GM10266 (cell line): ENCODE measurements around the gene ZNF213.

Source experiments
- DNase-seq: peaks from one replicate; pipeline ENCODE4 v3.0.0; 2012; ENCODE audit errors: extremely low spot score
- TF ChIP-seq, protein P1 (sequence below): IDR thresholded peaks from 2 replicates; pipeline ENCODE4 v1.5.1; 2012; ENCODE audit warnings: mild to moderate bottlenecking, low read depth; ENCODE audit not compliant: control insufficient read depth, insufficient read depth; ENCODE audit errors: missing control alignments

ZNF213 gene

GRCh38 chr16:3118846-3119245, 16.0 kb upstream of the ZNF213 start:
- DNase-seq, result no peak
- TF ChIP-seq, protein P1, sequence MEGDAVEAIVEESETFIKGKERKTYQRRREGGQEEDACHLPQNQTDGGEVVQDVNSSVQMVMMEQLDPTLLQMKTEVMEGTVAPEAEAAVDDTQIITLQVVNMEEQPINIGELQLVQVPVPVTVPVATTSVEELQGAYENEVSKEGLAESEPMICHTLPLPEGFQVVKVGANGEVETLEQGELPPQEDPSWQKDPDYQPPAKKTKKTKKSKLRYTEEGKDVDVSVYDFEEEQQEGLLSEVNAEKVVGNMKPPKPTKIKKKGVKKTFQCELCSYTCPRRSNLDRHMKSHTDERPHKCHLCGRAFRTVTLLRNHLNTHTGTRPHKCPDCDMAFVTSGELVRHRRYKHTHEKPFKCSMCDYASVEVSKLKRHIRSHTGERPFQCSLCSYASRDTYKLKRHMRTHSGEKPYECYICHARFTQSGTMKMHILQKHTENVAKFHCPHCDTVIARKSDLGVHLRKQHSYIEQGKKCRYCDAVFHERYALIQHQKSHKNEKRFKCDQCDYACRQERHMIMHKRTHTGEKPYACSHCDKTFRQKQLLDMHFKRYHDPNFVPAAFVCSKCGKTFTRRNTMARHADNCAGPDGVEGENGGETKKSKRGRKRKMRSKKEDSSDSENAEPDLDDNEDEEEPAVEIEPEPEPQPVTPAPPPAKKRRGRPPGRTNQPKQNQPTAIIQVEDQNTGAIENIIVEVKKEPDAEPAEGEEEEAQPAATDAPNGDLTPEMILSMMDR, result no peak

- TF ChIP-seq, protein P1, result no peak
- no peak for DNase-seq
Measured at GRCh38 chr16:3119286-3119685, 15.5 kb upstream of the ZNF213 start.

DNA sequence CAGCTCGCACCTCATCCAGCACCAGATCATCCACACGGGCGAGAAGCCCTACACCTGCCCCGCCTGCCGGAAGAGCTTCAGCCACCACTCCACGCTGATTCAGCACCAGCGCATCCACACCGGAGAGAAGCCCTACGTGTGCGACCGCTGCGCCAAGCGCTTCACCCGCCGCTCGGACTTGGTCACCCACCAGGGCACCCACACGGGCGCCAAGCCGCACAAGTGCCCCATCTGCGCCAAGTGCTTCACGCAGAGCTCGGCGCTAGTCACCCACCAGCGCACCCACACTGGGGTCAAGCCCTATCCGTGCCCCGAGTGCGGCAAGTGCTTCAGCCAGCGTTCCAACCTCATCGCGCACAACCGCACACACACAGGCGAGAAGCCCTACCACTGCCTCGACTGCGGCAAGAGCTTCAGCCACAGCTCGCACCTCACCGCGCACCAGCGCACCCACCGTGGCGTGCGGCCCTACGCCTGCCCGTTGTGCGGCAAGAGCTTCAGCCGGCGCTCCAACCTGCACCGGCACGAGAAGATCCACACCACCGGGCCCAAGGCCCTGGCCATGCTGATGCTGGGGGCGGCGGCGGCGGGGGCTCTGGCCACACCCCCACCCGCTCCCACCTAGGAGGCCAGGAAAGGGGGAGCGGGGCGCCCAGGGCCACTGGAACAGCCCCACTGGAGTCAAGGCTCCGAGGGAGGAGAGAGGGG, 15.0 kb upstream of the ZNF213 start:
- DNase-seq, result no peak
- TF ChIP-seq, protein P1, result no peak

DNA sequence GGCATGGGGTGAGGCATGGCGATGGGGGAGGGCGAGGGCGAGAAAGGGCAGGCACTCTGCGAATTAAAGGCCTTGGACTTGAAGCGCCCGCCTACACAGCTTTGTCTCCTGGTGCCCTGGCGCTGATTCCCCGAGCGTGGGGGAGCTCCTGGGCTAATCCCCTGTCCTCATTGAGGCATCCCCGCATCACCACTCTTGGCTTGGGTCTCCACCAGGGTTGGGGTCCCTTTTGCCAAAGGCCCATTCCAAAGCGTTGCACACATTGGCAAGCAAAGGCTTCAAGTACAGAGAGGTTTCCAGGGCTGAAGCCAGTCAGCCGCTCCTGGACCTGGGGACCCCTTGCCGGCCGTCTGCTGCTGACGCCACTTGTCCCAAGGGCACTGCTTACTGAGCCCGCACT, 14.4 kb upstream of the ZNF213 start:
- no peak for DNase-seq
- TF ChIP-seq, protein P1, result no peak

DNA sequence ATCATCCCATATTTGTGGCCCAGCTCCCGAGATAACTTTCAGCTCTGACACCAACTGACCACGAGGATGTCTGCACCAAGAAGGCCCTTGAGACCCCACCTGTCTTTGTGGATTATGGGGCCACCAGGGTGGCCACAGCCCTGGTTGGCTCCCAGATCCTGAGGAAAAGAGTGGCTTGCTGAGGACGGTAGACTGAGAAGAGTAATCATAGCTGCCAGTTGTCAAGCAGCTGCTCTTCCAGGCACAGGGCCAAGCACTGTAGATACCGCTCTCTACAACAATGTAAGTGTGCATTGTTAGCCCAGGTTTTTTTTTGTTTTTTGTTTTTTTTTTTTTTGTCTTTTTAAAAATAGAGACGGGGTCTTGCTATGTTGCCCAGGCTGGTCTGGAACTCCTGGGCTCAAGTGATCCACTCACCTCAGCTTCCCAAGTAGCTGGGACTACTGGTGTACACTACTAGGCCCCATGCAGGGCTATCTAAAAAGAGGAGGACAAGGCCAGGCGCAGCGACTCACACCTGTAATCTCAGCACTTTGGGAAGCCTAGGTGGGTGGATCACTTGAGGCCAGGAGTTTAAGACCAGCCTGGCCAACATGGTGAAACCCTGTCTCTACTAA, 12.9 kb upstream of the ZNF213 start:
- no peak for DNase-seq
- TF ChIP-seq, protein P1, result no peak

- TF ChIP-seq, protein P1, result no peak
- DNase-seq, result no peak
Measured at GRCh38 chr16:3122926-3123570, 11.8 kb upstream of the ZNF213 start.
